ENCODE results near the gene RAD9B. TPM values are rescaled to one million over a fixed set of nuclear protein-coding genes. Genes with fewer than 3 reads are reported as not detected.

Gene RAD9B
- total and polyA plus RNA-seq, 2 of the 13 experiments (the other 11 are each of a cell fraction or from before 2014, with no cell fraction given) = 0.05 to 0.38 TPM

- TF ChIP-seq EHMT2 (IDR thresholded peaks at IDR 0.05; ENCODE audit: borderline replicate concordance, low read depth, low read length) = peak; percentile 60; the same call in 1 of the 2 replicates
Measured at GRCh38 chr12:110501752-110502738, at the start of gene RAD9B, which contains the start of gene VPS29 (continued).

DNA sequence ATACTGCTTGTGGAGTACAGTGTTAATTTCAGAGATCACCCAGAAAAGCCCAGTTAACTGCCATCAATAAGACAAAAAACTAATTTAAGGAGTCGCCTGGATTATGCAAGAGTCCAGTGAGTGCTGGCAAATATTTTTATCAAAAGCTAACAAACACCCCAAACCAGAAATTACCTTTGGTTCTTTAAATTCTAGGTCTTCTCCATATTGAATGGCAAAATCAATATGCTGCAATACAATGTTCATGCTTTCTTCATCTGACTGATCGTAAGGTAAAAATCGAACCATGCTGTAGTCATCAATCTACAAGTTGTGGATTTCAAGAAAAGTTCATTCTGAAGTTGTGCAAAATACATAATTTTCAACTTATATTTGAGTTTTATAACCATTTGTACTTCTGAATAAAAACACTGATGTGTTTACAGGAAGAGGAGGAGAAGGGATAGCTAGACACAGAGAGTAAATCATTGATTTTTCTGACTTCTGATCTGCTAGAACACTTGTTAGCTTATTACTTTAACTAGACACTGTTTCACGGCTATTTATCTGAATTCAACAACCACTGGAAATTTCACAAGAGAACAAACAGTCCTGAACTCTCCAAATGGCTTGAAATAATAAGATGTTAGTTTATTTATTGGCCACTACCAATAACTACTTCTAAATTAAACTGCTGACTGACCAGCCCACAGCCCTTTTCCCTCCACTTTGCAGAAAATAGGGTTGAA lies 48.4 kb upstream of the RAD9B start:
- H3K9ac ChIP-seq (ENCODE audit: insufficient read depth, low read depth, low read length) = no peak overlapping the region
- intact Hi-C loops (cut with micrococcal nuclease; ENCODE audit: unreplicated experiment) (loop anchor here (5.0 kb wide), 2 partner anchors 49 to 94 kb away; partner anchors contain the start of genes RAD9B and VPS29), in situ Hi-C loops (cut with HindIII; ENCODE audit: extremely low pct_ligation_motif_present, low pct_unique_long_range_greater_than_20kb) (loop anchor here (5.0 kb wide), 1 partner anchor 149 kb away; no protein-coding TSS in a partner anchor)
- FAIRE-seq = no peak
- H3K9me3 ChIP-seq (ENCODE audit: low read length) = no peaks in the 10 kb centered on the region
- peak; percentile 3 for DNase-seq (ENCODE audit: low spot score)
- no peaks in the 10 kb centered on the region for H4K20me1 ChIP-seq (ENCODE audit: insufficient read depth, low read length)
- ChIA-PET CTCF (ENCODE audit: low intra/inter-chr PET ratio, low total read pairs) (no interaction called here), POLR2A (interaction anchor here (1.3 kb wide), 1 partner anchor 15 kb away, joined by 7 read pairs; the partner anchor contains the start of genes FAM216A and GPN3)
- H3K4me1 ChIP-seq (ENCODE audit: insufficient read depth, low read length) = peaks cover 22% of the 10 kb centered on the region
- peak overlapping the region; percentile 16 for H3K4me2 ChIP-seq (ENCODE audit: low read depth, low read length)
- peak; percentile 27; the same call in 2 of the 3 replicates for ATAC-seq
- no peak overlapping the region for H2AFZ ChIP-seq (ENCODE audit: low read length)
- no peaks in the 10 kb centered on the region for H3K27me3 ChIP-seq (ENCODE audit: control insufficient read depth in 1 of 2, insufficient read depth in 2 of 2, low read length in 2 of 2)
- peak overlapping the region; percentile 47 for H3K27ac ChIP-seq (ENCODE audit: extremely low read length, insufficient read depth, low read length)
- H3K79me2 ChIP-seq (ENCODE audit: insufficient read depth, low read length) = peaks cover 10% of the 10 kb centered on the region
- H3K4me3 ChIP-seq (replicated peaks in 1 of 3; ENCODE audit: insufficient read depth in 1 of 3, low read depth in 2 of 3, low read length in 3 of 3) = no peak overlapping the region
- no TSS peak for BruUV-seq (replicated peaks)
- 27% methylated on average over 4 of the region's 4 CpGs for WGBS (ENCODE audit: low lambda C conversion rate)
- H3K36me3 ChIP-seq (replicated peaks in 1 of 2; ENCODE audit: control insufficient read depth in 1 of 2, insufficient read depth in 2 of 2, low read length in 2 of 2) = peaks cover 5 to 29% of the 10 kb centered on the region in 2 experiments
- TF ChIP-seq SMARCE1 (IDR thresholded peaks at IDR 0.05; ENCODE audit: borderline replicate concordance) (no peak), ZFP82 (CRISPR knock-in tag; IDR thresholded peaks at IDR 0.05; ENCODE audit: borderline replicate concordance) (no peak), KDM6A (CRISPR knock-in tag; IDR thresholded peaks at IDR 0.05; ENCODE audit: low read depth) (0 out of 2 replicates have a peak, but pooled peaks have one; percentile 17), FOXO4 (CRISPR knock-in tag; conservative IDR thresholded peaks at IDR 0.05) (no peak), DPF2 (CRISPR knock-in tag; IDR thresholded peaks at IDR 0.05; ENCODE audit: borderline replicate concordance, low read depth) (no peak), FOXP4 (CRISPR knock-in tag; IDR thresholded peaks at IDR 0.05) (peak; percentile 29; the same call in 1 of the 2 replicates), CREB1 (IDR thresholded peaks at IDR 0.05) (no peak), CREB1 (CRISPR knock-in tag; IDR thresholded peaks at IDR 0.05) (peak; percentile 56), HNF1A (IDR thresholded peaks at IDR 0.05; ENCODE audit: low read depth) (peak; percentile 30; the same call in 1 of the 2 replicates), HNF1A (CRISPR knock-in tag; IDR thresholded peaks at IDR 0.05; ENCODE audit: borderline replicate concordance) (no peak)

Measured in HepG2 (cell line).